Measurements from ENCODE around the gene ZC2HC1B. TPM values are rescaled to one million over a fixed set of nuclear protein-coding genes. Genes with fewer than 3 reads are reported as not detected.

ZC2HC1B gene
- total and polyA plus RNA-seq, 2 of the 8 experiments (the other 6 are each of a cell fraction or from before 2014, with no cell fraction given), result not detected

GRCh38 chr6:143949962-143950361, 85.7 kb downstream of the ZC2HC1B start (continued):
- TF ChIP-seq CEBPB (IDR thresholded peaks at IDR 0.05; ENCODE audit: low read depth, low read length) (no peak), SIX5 (IDR thresholded peaks at IDR 0.05; ENCODE audit: low read depth, low read length) (no peak), SIRT6 (IDR thresholded peaks at IDR 0.05; ENCODE audit: low read length) (no peak), POLR2A (IDR thresholded peaks at IDR 0.05; ENCODE audit: control extremely low read depth in 1 of 2, low read depth in 2 of 2, low read length in 2 of 2) (no peak), MAX (IDR thresholded peaks at IDR 0.05) (no peak), SP1 (IDR thresholded peaks at IDR 0.05; ENCODE audit: low read depth, low read length) (no peak)
